NCI-H2171 (cell line): ENCODE measurements around the gene CHRNE.
A peak's percentile ranks its signal among the peaks of the same experiment; 100 is the strongest.
"Not testable (repeated sequence)": the region's sequence is repeated elsewhere in the genome, so short reads cannot be mapped to it uniquely, and the experiment has no call there.

Source experiments
- DNase-seq: peaks from one replicate; lab custom pipeline; 2025; lab: John Stamatoyannopoulos, UW

CHRNE gene

GRCh38 chr17:4887581-4887980, 15.3 kb downstream of the CHRNE start:
- DNase-seq = no peak

- no peak for DNase-seq
Observed at GRCh38 chr17:4886830-4887229, 16.1 kb downstream of the CHRNE start.

DNA sequence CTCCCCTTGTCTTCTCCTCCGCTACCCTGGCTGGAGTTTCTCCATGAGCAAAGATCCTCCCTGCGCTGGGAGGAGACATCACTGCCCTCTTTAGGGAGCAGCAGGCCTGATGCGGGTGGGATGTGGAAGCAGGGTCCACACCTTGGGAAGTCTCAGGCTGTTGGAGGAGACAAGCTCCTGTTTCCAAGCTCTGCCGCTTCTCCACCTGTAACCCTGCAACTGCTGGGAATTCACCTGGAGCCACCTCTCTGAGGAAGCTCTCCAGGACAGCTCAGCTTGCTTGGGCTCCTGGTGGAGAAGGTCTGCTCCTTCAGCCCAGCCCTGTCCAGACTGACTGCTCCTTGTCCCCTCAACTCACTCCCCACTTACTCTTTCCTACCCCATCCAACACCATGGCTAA, 18.4 kb downstream of the CHRNE start:
- DNase-seq = no peak

- DNase-seq = peak; percentile 63
Observed at GRCh38 chr17:4881761-4882555, 20.9 kb downstream of the CHRNE start.

DNA sequence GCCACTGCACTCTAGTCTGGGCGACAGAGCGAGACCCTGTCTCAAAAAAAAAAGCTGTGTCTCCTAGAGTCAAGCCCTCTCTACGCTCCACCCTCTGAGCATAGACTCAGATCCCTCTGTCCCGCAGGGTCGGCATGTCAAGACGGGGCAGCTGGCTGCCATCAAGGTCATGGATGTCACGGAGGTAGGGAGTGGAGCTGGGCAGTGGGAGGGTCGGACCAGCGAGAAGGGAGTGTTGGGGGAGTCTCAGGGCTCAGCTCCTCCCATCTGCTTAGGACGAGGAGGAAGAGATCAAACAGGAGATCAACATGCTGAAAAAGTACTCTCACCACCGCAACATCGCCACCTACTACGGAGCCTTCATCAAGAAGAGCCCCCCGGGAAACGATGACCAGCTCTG, 22.0 kb downstream of the CHRNE start:
- no peak for DNase-seq

GRCh38 chr17:4879601-4880000, 23.3 kb downstream of the CHRNE start:
- no peak for DNase-seq

DNA sequence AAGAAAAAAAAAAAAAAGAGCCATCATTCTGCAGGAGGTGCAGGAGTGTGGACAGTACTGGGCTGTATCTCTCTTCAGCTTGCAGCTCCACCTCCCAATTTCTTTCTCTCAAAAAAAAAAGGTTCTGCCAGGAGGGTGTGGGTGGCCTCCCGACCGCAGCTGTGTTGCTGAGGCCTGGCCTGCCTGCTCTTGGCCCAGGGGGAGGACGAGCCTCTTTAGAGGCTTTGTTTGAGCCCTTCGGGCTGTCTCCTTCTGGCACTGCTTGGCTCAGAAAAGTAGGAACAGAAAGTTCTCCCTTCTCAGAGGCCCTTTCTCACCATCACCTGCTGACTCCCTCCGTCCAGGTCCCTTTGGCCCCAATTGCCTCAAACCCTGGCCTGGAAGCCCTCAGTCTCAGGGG, 25.8 kb downstream of the CHRNE start:
- DNase-seq = no peak

GRCh38 chr17:4872786-4873185, 30.1 kb downstream of the CHRNE start:
- DNase-seq = no peak

DNA sequence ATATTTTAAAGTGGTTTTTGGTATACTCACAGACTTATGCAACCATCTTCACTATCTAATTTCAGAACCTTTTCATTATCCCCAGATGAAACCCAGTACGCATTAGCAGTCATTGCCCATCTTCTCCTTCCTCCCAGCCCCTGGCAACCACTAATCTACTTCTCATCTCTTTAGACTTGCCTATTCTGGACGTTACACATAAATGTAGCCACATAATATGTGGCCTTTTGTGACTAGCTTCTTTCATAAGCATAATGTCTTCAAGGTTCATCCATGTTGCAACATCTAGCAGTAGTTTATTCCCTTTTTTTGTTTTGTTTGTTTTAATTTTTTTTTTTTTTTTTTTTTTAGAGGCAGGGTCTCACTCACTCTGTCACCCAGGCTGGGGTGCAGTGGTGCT, 32.0 kb downstream of the CHRNE start:
- no peak for DNase-seq

GRCh38 chr17:4869058-4869998, 33.6 kb downstream of the CHRNE start:
- DNase-seq = not testable (repeated sequence)

GRCh38 chr17:4867535-4867934, 35.4 kb downstream of the CHRNE start:
- DNase-seq = not testable (repeated sequence)

GRCh38 chr17:4863321-4863720, 39.6 kb downstream of the CHRNE start:
- no peak for DNase-seq

- DNase-seq = no peak
Observed at GRCh38 chr17:4862720-4863119, 40.2 kb downstream of the CHRNE start.

GRCh38 chr17:4861052-4861451, 41.8 kb downstream of the CHRNE start:
- DNase-seq = no peak

DNA sequence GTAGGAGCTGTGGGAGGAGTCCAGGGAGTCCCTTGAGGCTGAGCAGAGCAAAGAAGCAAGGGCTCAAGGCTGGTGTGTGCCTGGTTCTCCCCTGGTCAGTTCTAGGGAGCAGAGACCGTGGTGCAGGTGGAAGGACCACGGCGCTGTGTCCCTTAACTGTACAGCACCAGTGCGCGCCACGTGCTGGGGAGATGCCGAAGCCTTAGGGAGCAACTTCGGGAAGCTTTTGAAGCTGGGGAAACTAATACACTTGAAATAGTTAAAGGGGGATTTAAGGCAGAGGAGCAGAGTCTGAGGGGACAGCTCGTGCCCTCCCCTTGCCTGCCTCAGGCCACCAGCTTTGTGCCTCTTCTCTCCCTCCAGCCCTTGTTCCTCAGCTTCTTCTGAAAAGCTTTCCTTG, 42.2 kb downstream of the CHRNE start:
- no peak for DNase-seq

DNA sequence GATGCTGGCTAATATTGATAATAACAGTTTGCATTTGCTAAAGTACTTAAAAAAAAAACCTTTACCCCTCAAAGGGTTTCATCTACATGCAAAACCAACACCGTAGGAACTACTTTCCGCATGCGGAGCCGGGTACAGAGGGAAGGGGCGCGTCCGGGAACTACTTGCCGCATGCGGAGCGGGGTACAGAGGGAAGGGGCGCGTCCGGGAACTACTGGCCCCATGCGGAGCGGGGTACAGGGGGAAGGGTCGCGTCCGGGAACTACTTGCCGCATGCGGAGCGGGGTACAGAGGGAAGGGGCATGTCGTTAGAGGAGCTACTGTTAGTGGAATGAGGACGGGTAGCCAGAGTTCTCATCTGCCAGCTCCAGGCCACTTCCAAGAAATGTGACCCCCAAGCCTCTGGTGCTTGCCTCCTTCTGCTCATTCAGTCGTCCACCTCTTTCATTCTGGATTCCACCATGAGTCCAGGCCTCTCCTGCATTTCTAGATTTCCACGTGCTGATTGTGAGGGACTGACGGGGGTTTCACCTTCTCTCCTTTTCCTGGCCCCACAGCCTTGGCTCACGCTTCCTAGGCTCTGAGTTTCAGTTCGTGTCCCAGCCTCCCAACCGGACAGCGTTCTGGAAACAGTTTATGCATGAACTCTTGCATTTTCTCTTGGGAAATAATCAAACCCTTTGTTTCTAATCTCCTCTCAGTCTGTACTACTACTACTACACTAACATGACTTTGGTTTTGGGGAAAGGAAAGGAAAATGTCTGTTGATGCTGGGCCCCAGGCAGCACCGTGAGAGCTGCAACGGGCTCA, 42.9 kb downstream of the CHRNE start:
- no peak for DNase-seq

GRCh38 chr17:4858882-4859260, 44.0 kb downstream of the CHRNE start:
- no peak for DNase-seq

- DNase-seq = no peak
Observed at GRCh38 chr17:4858068-4858881, 44.6 kb downstream of the CHRNE start.

DNA sequence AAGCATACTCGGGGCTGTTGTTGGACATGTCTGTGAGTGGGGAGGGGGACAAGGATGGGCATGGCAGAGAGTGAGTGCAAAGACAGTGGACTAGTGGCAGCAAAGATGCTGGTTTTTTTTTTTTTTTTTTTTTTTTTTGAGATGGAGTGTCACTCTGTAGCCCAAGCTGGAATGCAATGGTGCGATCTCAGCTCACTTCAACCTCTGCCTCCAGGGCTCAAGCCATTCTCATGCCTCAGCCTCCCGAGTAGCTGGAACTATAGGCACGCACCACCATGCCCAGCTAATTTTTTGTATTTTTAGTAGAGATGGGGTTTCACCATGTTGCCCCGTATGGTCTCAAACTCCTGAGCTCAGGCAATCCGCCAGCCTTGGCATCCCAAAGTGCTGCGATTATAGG, 45.6 kb downstream of the CHRNE start:
- not testable (repeated sequence) for DNase-seq

GRCh38 chr17:4856937-4857314, 46.0 kb downstream of the CHRNE start:
- DNase-seq = no peak

DNA sequence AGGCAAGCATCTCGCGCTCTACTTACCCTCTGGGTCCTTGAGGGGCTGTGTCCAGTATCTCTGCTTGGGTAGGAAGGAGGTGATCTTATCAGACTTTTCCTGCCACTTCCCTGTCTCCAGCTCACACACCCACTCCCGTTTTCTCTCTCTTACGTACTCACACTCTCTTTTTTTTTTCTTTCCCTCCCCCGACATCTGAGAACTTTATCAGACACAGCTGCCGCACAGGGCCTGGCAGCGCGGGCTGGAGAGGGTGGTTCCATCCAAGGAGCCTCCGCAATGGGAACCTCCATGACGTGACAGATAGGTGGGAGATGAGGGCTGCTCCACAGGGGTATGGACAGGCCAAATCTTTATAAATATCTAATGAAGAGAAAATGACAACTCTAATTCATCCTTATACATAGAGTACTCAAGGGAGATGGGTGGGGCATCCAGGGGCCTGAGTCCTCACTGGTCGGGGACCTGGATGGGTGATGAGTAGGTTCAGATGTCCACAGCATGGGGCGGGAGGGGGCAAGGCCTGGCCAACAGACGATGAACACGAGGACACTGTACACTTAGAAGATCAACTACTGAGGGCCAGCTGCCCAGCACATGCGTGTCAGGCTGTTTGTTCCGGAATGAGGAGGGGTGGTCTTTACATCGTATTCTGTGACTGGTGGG, 46.5 kb downstream of the CHRNE start:
- DNase-seq = no peak
